Stomach (tissue), 4 donors: Measurements from ENCODE around the gene PDHX.

Experiments used
- CTCF ChIP-seq, 7 experiments: fragments of 450-650 bp in 4 of 7; fragments of 200-600 bp in 3 of 7; sonication (generic) in 3 of 7; IDR thresholded peaks; one replicate each; pipeline ENCODE4 v1.5.1; 2016 to 2019; ENCODE audit warnings: antibody characterized with exemption in 7 of 7, control low read depth in 2 of 7, mild to moderate bottlenecking in 1 of 7
- POLR2A ChIP-seq, 4 donors: fragments of 450-650 bp; IDR thresholded peaks; one replicate each; pipeline ENCODE4 v1.6.1; 2016; ENCODE audit warnings: antibody characterized with exemption in 4 of 4, control low read depth in 2 of 4, mild to moderate bottlenecking in 1 of 4, moderate library complexity in 1 of 4

GRCh38 chr11:35015621-35016387, 99.4 kb downstream of the PDHX start:
- TF ChIP-seq POLR2A (IDR thresholded peaks at IDR 0.05) (no peak), CTCF (IDR thresholded peaks at IDR 0.05) (no peak)
